GM23338 (cell line): ENCODE data around the gene BCL7C. TPM values are rescaled to one million over a fixed set of nuclear protein-coding genes. Genes with fewer than 3 reads are reported as not detected.
A peak's percentile ranks its signal among the peaks of the same experiment; 100 is the strongest.

ENCODE experiments used
- ATAC-seq: fragments of 200-7000 bp; cut with Tn5 transposase; 3 replicates; pipeline ENCODE4 v1.9.1; 2020
- DNase-seq: peaks from one replicate; pipeline ENCODE4 v3.0.0-alpha.2; 2015; ENCODE audit warnings: low spot score
- H2AFZ ChIP-seq: fragments of 200-600 bp; sonication (generic); 2 replicates; pipeline ENCODE4 v1.8.0; 2016; ENCODE audit warnings: antibody characterized with exemption, mild to moderate bottlenecking, moderate library complexity
- H3F3A ChIP-seq: fragments of 200-600 bp; sonication (generic); replicated peaks from 2 replicates; pipeline ENCODE4 v1.8.0; 2017; ENCODE audit warnings: antibody characterized with exemption, mixed run types, low read depth
- H3K27ac ChIP-seq: fragments of 200-600 bp; sonication (generic); 2 replicates; pipeline ENCODE4 v1.6.1; 2016; ENCODE audit warnings: low read depth
- H3K27me3 ChIP-seq: fragments of 200-600 bp; sonication (generic); 2 replicates; pipeline ENCODE4 v1.8.0; 2016; ENCODE audit warnings: mild to moderate bottlenecking, mixed run types, moderate library complexity; ENCODE audit not compliant: insufficient read depth
- H3K36me3 ChIP-seq: fragments of 200-600 bp; sonication (generic); 2 replicates; pipeline ENCODE4 v1.8.0; 2016; ENCODE audit warnings: mild to moderate bottlenecking; ENCODE audit not compliant: insufficient read depth
- H3K4me1 ChIP-seq: fragments of 200-600 bp; sonication (generic); 2 replicates; pipeline ENCODE4 v1.8.0; 2016; ENCODE audit warnings: mild to moderate bottlenecking, moderate library complexity; ENCODE audit not compliant: insufficient read depth
- H3K4me2 ChIP-seq: fragments of 200-600 bp; sonication (generic); 2 replicates; pipeline ENCODE4 v1.7.1; 2017; ENCODE audit warnings: mixed run types
- H3K4me3 ChIP-seq: fragments of 200-600 bp; sonication (generic); 2 replicates; pipeline ENCODE4 v1.6.1; 2016; ENCODE audit warnings: mixed run types
- H3K79me2 ChIP-seq: fragments of 200-600 bp; sonication (generic); replicated peaks from 2 replicates; pipeline ENCODE4 v1.8.0; 2017; ENCODE audit warnings: mild to moderate bottlenecking; ENCODE audit not compliant: insufficient read depth
- H3K9me2 ChIP-seq: fragments of 200-600 bp; sonication (generic); 2 replicates; pipeline ENCODE4 v1.8.0; 2017; ENCODE audit not compliant: insufficient read depth
- H4K20me1 ChIP-seq: fragments of 200-600 bp; sonication (generic); replicated peaks from 2 replicates; pipeline ENCODE4 v1.8.0; 2017; ENCODE audit warnings: mild to moderate bottlenecking; ENCODE audit not compliant: insufficient read depth
- H3K27ac Mint-ChIP-seq: 2 replicates; pipeline ENCODE4 v1.8.0; 2020; ENCODE audit warnings: inconsistent platforms, mild to moderate bottlenecking, moderate library complexity, mixed read lengths
- H3K27me3 Mint-ChIP-seq: 3 replicates; pipeline ENCODE4 v1.8.0; 2022; ENCODE audit warnings: low read depth, mild to moderate bottlenecking, moderate library complexity, mixed read lengths, inconsistent platforms; ENCODE audit not compliant: insufficient read depth, poor library complexity
- H3K36me3 Mint-ChIP-seq: 3 replicates; pipeline ENCODE4 v1.8.0; 2021; ENCODE audit warnings: low read depth, mild to moderate bottlenecking, inconsistent platforms, moderate library complexity, mixed read lengths
- H3K4me1 Mint-ChIP-seq: 3 replicates; pipeline ENCODE4 v1.8.0; 2020; ENCODE audit warnings: mild to moderate bottlenecking, inconsistent platforms, mixed read lengths
- H3K4me3 Mint-ChIP-seq: 3 replicates; pipeline ENCODE4 v1.8.0; 2021; ENCODE audit warnings: moderate library complexity, mild to moderate bottlenecking, inconsistent platforms, mixed read lengths
- H3K9me3 Mint-ChIP-seq: 3 replicates; pipeline ENCODE4 v1.8.0; 2020; ENCODE audit warnings: moderate library complexity, mild to moderate bottlenecking, inconsistent platforms, mixed read lengths
- CREB1 ChIP-seq: fragments of 250-450 bp; sonication (Bioruptor Pico); IDR thresholded peaks from 2 replicates; pipeline ENCODE4 v1.5.0; 2020; ENCODE audit warnings: low read depth, mild to moderate bottlenecking, moderate library complexity
- CTCF ChIP-seq, 2 experiments: fragments of 200-600 bp in 1 of 2; sonication (generic) in 1 of 2; conservative IDR thresholded peaks; 2 replicates each; pipeline versions ENCODE4 v1.5.1 to v1.6.1; 2016 to 2017; ENCODE audit warnings: antibody characterized with exemption in 2 of 2, low read depth in 2 of 2, mild to moderate bottlenecking in 2 of 2, moderate library complexity in 1 of 2
- ETS1 ChIP-seq: IDR thresholded peaks from 2 replicates; pipeline ENCODE4 v1.6.1; 2016; ENCODE audit warnings: antibody characterized with exemption
- EZH2phosphoT487 ChIP-seq: fragments of 200-600 bp; sonication (generic); IDR thresholded peaks from one replicate; pipeline ENCODE4 v1.8.1; 2018; ENCODE audit warnings: antibody characterized with exemption; ENCODE audit not compliant: unreplicated experiment
- JUNB ChIP-seq: IDR thresholded peaks from one replicate; pipeline ENCODE4 v1.6.1; 2016; ENCODE audit warnings: antibody characterized with exemption; ENCODE audit not compliant: unreplicated experiment
- POLR2AphosphoS5 ChIP-seq: IDR thresholded peaks from 2 replicates; pipeline ENCODE4 v1.6.1; 2016; ENCODE audit warnings: antibody characterized with exemption, low read depth
- ZNF114 ChIP-seq: fragments of 250-450 bp; sonication (Bioruptor Pico); IDR thresholded peaks from 2 replicates; pipeline ENCODE4 v1.5.0; 2020; ENCODE audit warnings: mild to moderate bottlenecking, moderate library complexity
- ZNF331 ChIP-seq: fragments of 250-450 bp; sonication (Bioruptor Pico); IDR thresholded peaks from 2 replicates; pipeline ENCODE4 v1.5.0; 2020; ENCODE audit warnings: low read depth, mild to moderate bottlenecking, moderate library complexity
- polyA plus RNA-seq: library from polyadenylated mRNA; unstranded; fragments of >200 nt; fragmentation: Nextera tagmentation; extraction: Ambion mirVana; gene quantifications from 2 replicates; pipeline ENCODE4 v1.2.1, GENCODE V29; 2016
- total RNA-seq: library from RNA; depleted of rRNA; stranded (reverse); fragments of >200 nt; shearing (Covaris generic); gene quantifications from 2 replicates; pipeline ENCODE4 v1.2.3, GENCODE V29; 2014

BCL7C gene
- total and polyA plus RNA-seq, 2 experiments from 2014 or later = 17.5 to 22.1 TPM

- TF ChIP-seq ETS1 (no peak), CREB1 (CRISPR knock-in tag) (no peak), CTCF (conservative IDR thresholded peaks at IDR 0.05; ENCODE audit: low read depth in 2 of 2) (no peak)
Measured at GRCh38 chr16:30923554-30924075, 29.7 kb upstream of the BCL7C start, which contains the start of gene FBXL19 (continued).

- H2AFZ ChIP-seq = no peak overlapping the region
- H4K20me1 ChIP-seq = peaks cover 4% of the 10 kb centered on the region; the same call in 1 of the 2 replicates
- ATAC-seq (peak; percentile 51), DNase-seq (peak; percentile 100)
- no peaks in the 10 kb centered on the region for H3K9me2 ChIP-seq
- peaks cover 18% of the 10 kb centered on the region for H3K79me2 ChIP-seq
- no peaks in the 10 kb centered on the region for H3K27me3 ChIP-seq
- Mint-ChIP-seq H3K9me3 (no peaks in the 10 kb centered on the region), H3K4me3 (peak overlapping the region; percentile 99), H3K27me3 (peaks cover 17% of the 10 kb centered on the region), H3K4me1 (peaks cover 11% of the 10 kb centered on the region), H3K27ac (peak overlapping the region; percentile 100), H3K36me3 (peaks cover 6% of the 10 kb centered on the region)
- H3K27ac ChIP-seq = peak overlapping the region; percentile 98
- TF ChIP-seq POLR2AphosphoS5 (peak; percentile 39; the same call in 1 of the 2 replicates), EZH2phosphoT487 (no peak), ZNF331 (CRISPR knock-in tag) (no peak), ETS1 (peak; percentile 98), ZNF114 (no peak), JUNB (no peak), CREB1 (CRISPR knock-in tag) (no peak; the same call in none of the 2 replicates)
- no peaks in the 10 kb centered on the region; the same call in 1 of the 2 replicates for H3K36me3 ChIP-seq
- H3K4me2 ChIP-seq = peak overlapping the region; percentile 55
- H3F3A ChIP-seq = peaks cover 10% of the 10 kb centered on the region; the same call in 1 of the 2 replicates
- H3K4me1 ChIP-seq = peaks cover 9% of the 10 kb centered on the region; the same call in 1 of the 2 replicates
- peak overlapping the region; percentile 62 for H3K4me3 ChIP-seq
Measured at GRCh38 chr16:30922960-30923535, 29.2 kb upstream of the BCL7C start.
